HG03097 (cell line): ENCODE measurements around the gene NGB.

Source experiments
- ATAC-seq: cut with Tn5 transposase; IDR thresholded peaks from one replicate; pipeline ENCODE4 v1.9.1; 2021; ENCODE audit not compliant: unreplicated experiment, low FRiP score

NGB gene

DNA sequence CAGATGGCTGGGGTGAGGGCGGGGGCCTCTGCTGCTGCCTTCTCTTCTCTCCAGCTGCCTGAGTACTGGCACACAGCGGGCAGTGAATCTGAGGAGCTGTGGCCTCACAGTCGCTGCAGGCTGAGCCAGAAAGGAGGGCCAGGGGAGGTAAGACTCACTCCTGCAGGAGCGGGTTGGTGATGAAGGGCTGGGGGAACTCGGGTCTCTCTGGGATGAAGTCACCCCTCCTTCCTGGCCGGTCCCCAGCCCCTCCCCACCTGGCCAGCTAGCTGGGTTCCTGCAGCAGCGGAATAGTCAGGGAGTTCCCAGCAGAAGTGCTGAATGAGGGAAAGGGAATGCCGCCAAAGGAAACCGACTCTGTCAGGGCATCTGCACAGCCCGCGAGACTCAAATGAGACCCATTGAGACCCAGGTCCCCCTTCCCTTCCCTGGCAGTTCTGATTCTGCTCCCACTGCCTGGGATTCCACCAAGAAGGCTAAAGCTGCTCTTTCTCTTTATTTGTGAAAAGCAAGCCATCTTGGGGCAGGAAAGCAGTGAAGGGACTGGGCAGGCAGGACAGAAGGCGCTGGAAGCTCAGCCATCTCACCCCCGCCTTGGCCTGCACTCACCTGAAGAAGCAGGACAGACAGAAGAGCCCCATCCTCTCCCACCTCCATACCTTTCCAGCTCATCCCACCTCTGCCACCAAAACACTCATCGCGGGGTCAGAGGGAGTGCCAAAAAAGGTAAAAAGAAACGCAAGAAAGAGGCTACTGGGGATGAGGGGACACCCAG lies 5.3 kb downstream of the NGB start:
- ATAC-seq = no peak

GRCh38 chr14:77265187-77265515 lies 5.9 kb downstream of the NGB start:
- ATAC-seq = no peak

- no peak for ATAC-seq
Measured at GRCh38 chr14:77264466-77265186, 6.4 kb downstream of the NGB start.

- ATAC-seq = no peak
Measured at GRCh38 chr14:77260631-77261030, 10.4 kb downstream of the NGB start.

DNA sequence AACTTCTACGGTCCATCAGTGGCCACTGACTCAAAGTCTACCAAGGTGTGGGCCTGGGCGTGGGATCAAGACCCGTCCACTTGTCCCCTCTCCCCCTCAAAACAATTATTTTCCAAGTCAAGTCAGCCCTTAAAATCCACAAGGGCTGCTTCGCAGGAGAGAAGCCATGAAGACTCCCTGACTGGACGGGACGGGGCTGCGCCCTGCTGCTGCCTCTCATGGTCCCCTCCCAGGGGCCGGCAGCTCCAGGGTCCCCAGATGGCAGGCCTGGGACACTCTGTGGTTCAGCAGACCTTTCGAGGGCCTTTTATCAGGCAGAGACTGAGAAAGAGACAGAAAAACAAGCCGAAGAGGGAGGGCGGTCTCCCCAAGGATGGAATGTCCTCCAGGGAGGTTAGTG lies 10.8 kb downstream of the NGB start:
- no peak for ATAC-seq

- ATAC-seq = no peak
Measured at GRCh38 chr14:77259025-77259715, 11.8 kb downstream of the NGB start.

DNA sequence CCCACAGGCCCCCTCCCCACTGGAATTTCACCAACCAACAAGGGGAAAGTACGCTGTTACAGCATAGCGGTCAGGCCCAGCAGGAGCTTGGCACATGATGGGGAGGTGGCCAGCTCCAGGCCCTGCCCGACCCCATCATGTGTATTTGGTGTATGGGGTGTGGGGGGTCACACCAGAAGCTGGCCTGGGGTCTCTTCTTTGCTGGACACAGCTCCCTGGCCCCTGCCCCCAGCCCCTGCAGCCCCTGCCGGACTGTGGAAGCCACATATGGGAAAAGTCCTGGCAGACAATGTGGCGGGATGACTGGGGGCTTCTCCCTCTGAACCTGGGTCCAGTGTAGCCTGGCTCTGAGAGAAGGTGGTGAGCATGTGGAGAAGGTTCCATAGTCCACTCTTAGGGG lies 12.4 kb downstream of the NGB start:
- no peak for ATAC-seq

- no peak for ATAC-seq
Measured at GRCh38 chr14:77257700-77258099, 13.3 kb downstream of the NGB start.

DNA sequence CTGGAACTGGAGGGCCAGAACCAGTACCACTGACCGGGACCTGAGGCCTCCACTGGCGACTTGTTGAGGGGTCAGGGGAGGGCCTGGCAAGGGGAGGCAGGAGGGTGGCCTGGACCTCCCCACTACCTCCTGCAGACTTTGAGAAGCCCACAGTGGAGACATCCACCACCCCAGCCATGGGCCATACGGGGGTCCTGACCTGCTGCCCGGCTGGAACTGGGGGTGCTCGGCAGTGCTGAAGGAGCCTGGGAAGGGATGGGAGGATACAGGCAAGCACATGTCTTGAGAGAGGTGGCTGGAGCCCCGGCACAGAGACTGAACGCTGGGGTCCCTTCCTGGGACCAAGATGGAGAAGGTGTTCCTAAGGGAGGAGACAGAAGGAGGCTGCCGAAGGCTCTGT lies 14.3 kb downstream of the NGB start:
- ATAC-seq = no peak

- no peak for ATAC-seq
Measured at GRCh38 chr14:77253333-77254190, 17.4 kb downstream of the NGB start.

GRCh38 chr14:77251870-77252269 lies 19.1 kb downstream of the NGB start:
- ATAC-seq = no peak

- ATAC-seq = no peak
Measured at GRCh38 chr14:77250927-77251326, 20.1 kb downstream of the NGB start.

- ATAC-seq = no peak
Measured at GRCh38 chr14:77249286-77249685, 21.7 kb downstream of the NGB start.

- ATAC-seq = no peak
Measured at GRCh38 chr14:77248666-77249065, 22.3 kb downstream of the NGB start.

GRCh38 chr14:77246784-77247183 lies 24.2 kb downstream of the NGB start:
- ATAC-seq = no peak

GRCh38 chr14:77245820-77246219 lies 25.2 kb downstream of the NGB start:
- no peak for ATAC-seq

DNA sequence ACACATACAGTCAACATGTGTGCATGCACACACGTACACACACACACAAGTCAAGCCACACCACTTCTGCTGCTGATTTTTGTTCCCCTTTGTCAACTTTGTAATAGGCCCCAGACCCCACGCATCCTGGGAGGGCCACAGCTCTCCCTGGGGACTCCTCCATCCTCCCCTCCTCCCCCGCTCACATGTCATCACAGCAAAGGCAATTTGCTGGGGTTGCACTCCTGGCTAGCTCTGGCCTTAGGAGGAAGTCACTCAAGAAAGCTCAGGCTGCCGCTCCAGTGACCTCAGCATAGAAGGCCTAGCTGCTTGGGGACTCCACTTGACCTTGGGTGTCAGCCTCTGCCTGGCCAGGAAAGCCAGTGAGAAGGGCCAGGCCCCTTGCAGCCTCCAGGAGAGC lies 27.2 kb downstream of the NGB start:
- ATAC-seq = no peak

- no peak for ATAC-seq
Measured at GRCh38 chr14:77242752-77243151, 28.3 kb downstream of the NGB start.

DNA sequence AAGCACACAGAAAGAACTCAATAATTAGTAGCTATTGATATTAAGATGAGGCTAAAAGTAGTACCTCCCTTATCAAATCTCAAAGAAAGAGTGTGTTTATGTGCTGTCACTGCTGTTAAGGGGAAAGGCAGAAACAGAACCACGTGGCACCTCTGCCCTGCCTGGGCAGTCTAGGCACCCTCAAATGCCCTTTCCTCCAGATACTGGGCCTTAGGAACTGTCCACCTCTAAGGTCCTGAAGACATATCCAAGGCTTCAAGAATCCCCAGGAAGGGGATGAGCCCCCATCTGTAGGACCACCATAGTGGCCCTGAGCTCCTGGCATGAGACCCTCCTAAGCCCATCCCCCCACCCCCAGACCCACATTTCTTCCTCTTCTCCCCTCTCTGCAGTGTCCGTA lies 29.1 kb downstream of the NGB start:
- no peak for ATAC-seq

- no peak for ATAC-seq
Measured at GRCh38 chr14:77240336-77240915, 30.6 kb downstream of the NGB start.
